ENCODE results near the gene USP20.

USP20 gene

GRCh38 chr9:129901993-129902739 is 66.9 kb downstream of the USP20 start:
- peak overlapping the region in 1 of 21 experiments; percentile 24 for H3K27ac ChIP-seq
- H3K4me3 ChIP-seq = no peak overlapping the region

- no peak overlapping the region for H3K4me3 ChIP-seq
These were observed 67.5 kb downstream of the USP20 start for GRCh38 chr9:129902740-129903134.

GRCh38 chr9:129904734-129905133 is 69.5 kb downstream of the USP20 start:
- Histone ChIP-seq H3K27ac (no peak overlapping the region), H3K4me3 (no peak overlapping the region)

More at GRCh38 chr9:129902740-129903134, 67.5 kb downstream of the USP20 start:
- H3K27ac ChIP-seq = no peak overlapping the region

- H3K27ac ChIP-seq = no peak overlapping the region
- H3K4me3 ChIP-seq = no peak overlapping the region
These were observed 71.0 kb downstream of the USP20 start for GRCh38 chr9:129906298-129906697.

- Histone ChIP-seq H3K4me3 (no peak overlapping the region), H3K27ac (no peak overlapping the region)
These were observed 71.9 kb downstream of the USP20 start for GRCh38 chr9:129907201-129907600.

- Histone ChIP-seq H3K27ac (peak overlapping the region in 1 of 21 experiments; percentile 60), H3K4me3 (no peak overlapping the region)
These were observed 73.6 kb downstream of the USP20 start for GRCh38 chr9:129908906-129909305.

GRCh38 chr9:129909851-129910250 is 74.6 kb downstream of the USP20 start:
- H3K4me3 ChIP-seq = no peak overlapping the region

GRCh38 chr9:129910628-129911567 is 75.6 kb downstream of the USP20 start:
- Histone ChIP-seq H3K4me3 (no peak overlapping the region), H3K27ac (peak overlapping the region in 2 of 21 experiments; percentile 25 to 44)

More at GRCh38 chr9:129909851-129910250, 74.6 kb downstream of the USP20 start:
- H3K27ac ChIP-seq = peak overlapping the region in 5 of 21 experiments; percentile 12 to 60 (median 42)

- H3K27ac ChIP-seq = no peak overlapping the region
- no peak overlapping the region for H3K4me3 ChIP-seq
These were observed 78.8 kb downstream of the USP20 start for GRCh38 chr9:129914051-129914450.

- Histone ChIP-seq H3K27ac (no peak overlapping the region), H3K4me3 (no peak overlapping the region)
These were observed 81.4 kb downstream of the USP20 start for GRCh38 chr9:129916707-129917106.

GRCh38 chr9:129918296-129918950 is 83.2 kb downstream of the USP20 start:
- peak overlapping the region in 2 of 21 experiments; percentile 65 to 78 for H3K27ac ChIP-seq
- H3K4me3 ChIP-seq = no peak overlapping the region

- Histone ChIP-seq H3K27ac (peak overlapping the region in 6 of 21 experiments; percentile 5 to 78 (median 20)), H3K4me3 (no peak overlapping the region)
These were observed 84.0 kb downstream of the USP20 start for GRCh38 chr9:129919277-129919676.

- Histone ChIP-seq H3K27ac (peak overlapping the region in 5 of 21 experiments; percentile 3 to 78 (median 31)), H3K4me3 (no peak overlapping the region)
These were observed 84.6 kb downstream of the USP20 start for GRCh38 chr9:129919841-129920240.

GRCh38 chr9:129921905-129922304 is 86.6 kb downstream of the USP20 start:
- no peak overlapping the region for H3K4me3 ChIP-seq
- H3K27ac ChIP-seq = no peak overlapping the region

- Histone ChIP-seq H3K4me3 (no peak overlapping the region), H3K27ac (no peak overlapping the region)
These were observed 88.3 kb downstream of the USP20 start for GRCh38 chr9:129923589-129923988.

GRCh38 chr9:129929496-129930125 is 94.4 kb downstream of the USP20 start:
- Histone ChIP-seq H3K27ac (no peak overlapping the region), H3K4me3 (no peak overlapping the region)

- Histone ChIP-seq H3K27ac (peak overlapping the region in 12 of 21 experiments; percentile 0 to 81 (median 43)), H3K4me3 (no peak overlapping the region)
These were observed 95.5 kb downstream of the USP20 start for GRCh38 chr9:129930743-129931142.
